ENCODE data around the gene C4orf51. TPM values are rescaled to one million over a fixed set of nuclear protein-coding genes. Genes with fewer than 3 reads are reported as not detected.

C4orf51 gene
- total RNA-seq, 2 experiments from 2014 or later, result not detected

DNA sequence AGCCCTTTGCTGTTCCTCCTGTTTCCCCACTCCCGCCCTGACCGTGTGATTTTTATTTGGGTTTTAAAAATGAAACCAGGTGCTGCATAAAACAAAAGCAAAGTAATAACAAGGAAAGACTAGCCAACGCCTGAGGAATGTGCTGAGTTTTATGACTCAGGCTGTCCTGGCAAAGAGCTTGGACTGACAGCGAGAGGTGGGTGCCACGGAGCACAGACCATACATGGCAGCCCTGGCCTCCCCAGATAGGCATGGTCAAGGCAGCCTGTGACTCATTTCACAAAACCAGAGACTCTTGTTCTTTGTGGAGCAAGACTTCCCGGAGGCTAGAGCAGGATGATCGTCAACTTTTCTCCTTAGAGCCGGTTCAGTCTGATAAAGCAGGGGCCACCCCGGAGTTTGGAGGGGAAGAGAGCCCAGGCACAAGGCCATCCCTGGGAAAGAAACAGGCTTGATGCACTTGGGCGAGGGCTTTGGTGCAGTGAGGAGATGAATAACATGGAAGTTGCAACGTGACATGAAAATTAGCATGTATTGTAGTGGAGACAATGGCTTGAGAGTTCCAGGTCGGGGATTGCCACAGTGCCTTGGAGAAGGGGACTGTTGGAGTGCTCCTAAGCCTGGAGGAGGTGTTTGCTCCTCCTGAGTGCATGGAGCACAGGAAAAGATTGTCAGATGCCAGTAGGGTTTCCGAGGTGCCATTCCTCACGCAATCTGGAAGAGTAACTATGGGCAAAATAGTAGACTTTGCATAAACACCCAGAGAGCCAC, 54.8 kb downstream of the C4orf51 start:
- Mint-ChIP-seq H3K9me3 (ENCODE audit: insufficient read depth) (no peaks in the 10 kb centered on the region), H3K27ac (no peak overlapping the region), H3K4me1 (ENCODE audit: low read depth) (peaks cover 12% of the 10 kb centered on the region), H3K27me3 (ENCODE audit: low read depth) (peaks cover 19% of the 10 kb centered on the region), H3K4me3 (no peak overlapping the region), H3K36me3 (ENCODE audit: low read depth) (no peaks in the 10 kb centered on the region)
- ATAC-seq (no peak), DNase-seq (no peak)
- ChIA-PET POLR2A (no interaction called here), CTCF (no interaction called here)

DNA sequence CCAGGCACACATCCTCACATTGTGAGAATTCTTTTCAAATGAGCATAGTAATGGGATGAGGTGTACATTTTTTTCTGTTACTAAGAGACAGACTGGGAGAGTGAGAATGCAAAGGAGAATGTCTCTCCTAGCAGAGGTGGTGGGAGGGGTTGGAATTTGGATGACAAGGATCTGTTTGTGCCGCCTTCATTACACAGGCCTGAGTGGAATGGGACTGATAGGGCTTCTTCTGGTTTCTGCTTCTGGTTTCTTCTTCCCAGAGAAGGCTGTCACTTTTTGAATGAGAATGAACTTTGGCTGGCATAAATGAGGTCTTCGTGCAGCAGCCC, 55.4 kb downstream of the C4orf51 start:
- Mint-ChIP-seq H3K4me1 (ENCODE audit: low read depth) (peaks cover 12% of the 10 kb centered on the region), H3K27me3 (ENCODE audit: low read depth) (peaks cover 16% of the 10 kb centered on the region), H3K36me3 (ENCODE audit: low read depth) (no peaks in the 10 kb centered on the region), H3K9me3 (ENCODE audit: insufficient read depth) (no peaks in the 10 kb centered on the region), H3K4me3 (no peak overlapping the region), H3K27ac (no peak overlapping the region)
- ATAC-seq (no peak), DNase-seq (no peak)
- ChIA-PET POLR2A (no interaction called here), CTCF (no interaction called here)

DNA sequence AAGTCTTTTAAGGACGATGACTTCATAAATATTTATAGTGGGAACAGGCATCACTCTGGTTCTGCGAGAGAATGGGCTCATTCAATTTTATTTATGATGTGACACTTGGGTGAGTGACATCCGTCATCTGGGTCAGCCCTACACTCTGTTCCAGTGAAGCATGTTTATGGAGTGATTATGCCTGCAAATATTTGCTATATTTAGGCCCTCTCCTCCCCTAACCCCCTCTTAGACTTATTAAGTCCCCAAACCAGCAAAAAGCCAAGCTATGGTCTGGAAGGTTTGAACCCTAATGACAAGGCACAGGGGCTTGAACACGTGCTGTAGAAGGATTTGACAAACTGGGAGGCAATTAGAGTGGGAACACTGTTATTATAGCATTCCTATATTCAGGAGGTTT, 55.9 kb downstream of the C4orf51 start:
- H3K4me1 Mint-ChIP-seq (ENCODE audit: low read depth), result peaks cover 12% of the 10 kb centered on the region
- no peaks in the 10 kb centered on the region for H3K9me3 Mint-ChIP-seq (ENCODE audit: insufficient read depth)
- no peak overlapping the region for H3K27ac Mint-ChIP-seq
- H3K27me3 Mint-ChIP-seq (ENCODE audit: low read depth), result peaks cover 16% of the 10 kb centered on the region
- ATAC-seq (no peak), DNase-seq (no peak)
- CTCF ChIA-PET, result no interaction called here
- no peak overlapping the region for H3K4me3 Mint-ChIP-seq
- no peaks in the 10 kb centered on the region for H3K36me3 Mint-ChIP-seq (ENCODE audit: low read depth)
- POLR2A ChIA-PET, result no interaction called here

DNA sequence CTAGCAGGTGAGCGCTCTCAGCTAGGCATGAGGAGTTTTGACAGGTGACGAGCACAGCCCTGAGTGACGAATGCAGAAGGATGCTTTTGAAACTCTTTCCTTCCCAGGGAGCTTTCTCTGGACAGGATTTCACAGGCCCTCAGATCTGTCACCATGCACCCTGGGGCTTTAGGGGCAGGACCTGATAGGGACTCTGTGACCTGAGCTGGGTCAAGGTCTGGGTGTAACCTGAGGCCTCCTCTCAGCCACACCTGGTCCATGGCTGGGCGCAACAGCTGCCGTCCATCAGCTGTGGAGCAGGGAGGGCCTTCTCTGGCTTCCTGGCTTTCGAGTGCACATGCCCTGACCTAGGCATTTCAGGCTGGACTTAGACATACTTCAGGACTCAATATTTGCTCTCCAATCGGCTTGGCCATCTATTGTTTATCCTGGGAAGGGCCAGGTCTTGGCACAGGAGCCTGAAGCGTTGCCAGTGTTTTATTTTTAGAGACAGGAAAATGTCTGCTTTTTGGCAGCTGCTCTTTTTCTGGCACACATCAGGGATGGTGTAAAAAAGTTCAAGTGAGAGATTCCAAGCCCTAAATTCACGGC, 56.4 kb downstream of the C4orf51 start:
- CTCF ChIA-PET, result no interaction called here
- H3K27ac Mint-ChIP-seq, result no peak overlapping the region
- peaks cover 14% of the 10 kb centered on the region for H3K27me3 Mint-ChIP-seq (ENCODE audit: low read depth)
- H3K4me1 Mint-ChIP-seq (ENCODE audit: low read depth), result peaks cover 12% of the 10 kb centered on the region
- POLR2A ChIA-PET, result no interaction called here
- ATAC-seq (no peak), DNase-seq (no peak)
- no peak overlapping the region for H3K4me3 Mint-ChIP-seq
- H3K9me3 Mint-ChIP-seq (ENCODE audit: insufficient read depth), result no peaks in the 10 kb centered on the region
- H3K36me3 Mint-ChIP-seq (ENCODE audit: low read depth), result no peaks in the 10 kb centered on the region

DNA sequence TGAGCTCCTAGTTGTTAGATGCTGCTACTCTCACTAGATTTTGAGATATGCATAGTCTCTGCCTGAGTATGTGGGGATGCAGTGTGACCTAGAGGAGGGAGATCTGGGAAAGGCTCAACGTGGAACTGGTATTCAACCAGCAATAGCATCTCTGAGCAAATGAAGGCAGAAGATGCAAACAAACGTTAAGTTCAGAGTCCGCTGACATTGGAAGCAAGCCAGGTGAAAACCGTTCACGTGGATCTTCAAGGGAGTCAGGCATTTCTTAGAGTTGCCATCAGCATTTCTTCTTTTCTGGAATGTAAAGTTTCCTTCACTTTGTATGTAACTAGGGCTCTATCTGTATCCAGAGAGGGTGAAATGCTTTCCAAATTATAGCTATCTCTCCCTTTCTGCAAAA, 59.9 kb downstream of the C4orf51 start:
- Mint-ChIP-seq H3K9me3 (ENCODE audit: insufficient read depth) (no peaks in the 10 kb centered on the region), H3K27me3 (ENCODE audit: low read depth) (peaks cover 22% of the 10 kb centered on the region), H3K4me3 (no peak overlapping the region), H3K36me3 (ENCODE audit: low read depth) (no peaks in the 10 kb centered on the region), H3K4me1 (ENCODE audit: low read depth) (no peaks in the 10 kb centered on the region), H3K27ac (no peak overlapping the region)
- no peak for DNase-seq
- ChIA-PET POLR2A (no interaction called here), CTCF (interaction anchor here (1.0 to 1.2 kb wide), 2 partner anchors 14 to 121 kb away, joined by 3 read pairs; no protein-coding TSS in a partner anchor)
- no peak for ATAC-seq

DNA sequence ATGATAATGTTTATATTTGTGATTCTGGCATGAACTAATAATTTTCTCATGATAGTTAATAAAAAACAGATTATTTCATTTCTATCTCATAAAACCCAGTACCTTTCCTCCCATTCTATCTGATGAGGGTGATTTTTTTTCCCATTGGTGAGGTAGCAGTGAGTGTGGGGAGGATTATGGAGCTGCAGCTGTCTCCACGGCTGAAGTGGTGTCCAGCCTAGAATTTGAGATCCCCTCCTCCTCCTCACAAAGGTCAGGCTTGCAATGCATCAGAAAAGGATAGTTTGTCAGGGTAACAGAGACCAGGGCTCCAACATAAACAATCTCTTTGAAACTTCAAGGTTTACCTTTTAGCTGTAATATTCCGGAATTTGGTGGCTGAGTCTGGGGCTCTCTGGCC, 60.9 kb downstream of the C4orf51 start:
- Mint-ChIP-seq H3K4me3 (no peak overlapping the region), H3K9me3 (ENCODE audit: insufficient read depth) (no peaks in the 10 kb centered on the region), H3K4me1 (ENCODE audit: low read depth) (no peaks in the 10 kb centered on the region), H3K27me3 (ENCODE audit: low read depth) (peaks cover 28% of the 10 kb centered on the region), H3K36me3 (ENCODE audit: low read depth) (no peaks in the 10 kb centered on the region), H3K27ac (no peak overlapping the region)
- POLR2A ChIA-PET, result no interaction called here
- no peak for DNase-seq
- ATAC-seq, result no peak
- CTCF ChIA-PET, result no interaction called here

DNA sequence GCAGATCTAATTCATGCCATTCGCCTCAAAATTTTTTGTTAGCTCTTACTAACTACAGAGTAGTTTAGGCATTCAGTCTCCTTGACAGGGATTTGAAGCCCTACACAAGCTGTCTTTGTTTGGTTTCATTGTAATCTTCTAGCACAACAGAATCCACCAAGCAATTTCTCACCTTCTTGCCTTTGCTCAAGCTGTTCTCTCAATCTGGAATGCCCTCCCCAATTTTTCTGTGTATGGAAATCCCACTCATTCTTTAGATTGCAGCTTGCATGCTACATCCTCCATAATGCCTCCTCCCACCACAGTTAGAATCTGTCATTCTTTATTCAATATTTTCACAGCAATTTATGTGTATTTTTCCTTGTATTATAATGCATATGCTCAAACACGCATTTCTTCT, 63.7 kb downstream of the C4orf51 start:
- ATAC-seq (no peak), DNase-seq (no peak)
- no peaks in the 10 kb centered on the region for H3K4me1 Mint-ChIP-seq (ENCODE audit: low read depth)
- no peak overlapping the region for H3K27ac Mint-ChIP-seq
- ChIA-PET CTCF (interaction anchor here (0.8 kb wide), 1 partner anchor 20 kb away, joined by 3 read pairs; no protein-coding TSS in a partner anchor), POLR2A (interaction anchor here (0.6 kb wide), 1 partner anchor 30 kb away, joined by 4 read pairs; no protein-coding TSS in a partner anchor)
- no peak overlapping the region for H3K4me3 Mint-ChIP-seq
- H3K9me3 Mint-ChIP-seq (ENCODE audit: insufficient read depth), result no peaks in the 10 kb centered on the region
- H3K36me3 Mint-ChIP-seq (ENCODE audit: low read depth), result no peaks in the 10 kb centered on the region
- H3K27me3 Mint-ChIP-seq (ENCODE audit: low read depth), result peaks cover 43% of the 10 kb centered on the region

DNA sequence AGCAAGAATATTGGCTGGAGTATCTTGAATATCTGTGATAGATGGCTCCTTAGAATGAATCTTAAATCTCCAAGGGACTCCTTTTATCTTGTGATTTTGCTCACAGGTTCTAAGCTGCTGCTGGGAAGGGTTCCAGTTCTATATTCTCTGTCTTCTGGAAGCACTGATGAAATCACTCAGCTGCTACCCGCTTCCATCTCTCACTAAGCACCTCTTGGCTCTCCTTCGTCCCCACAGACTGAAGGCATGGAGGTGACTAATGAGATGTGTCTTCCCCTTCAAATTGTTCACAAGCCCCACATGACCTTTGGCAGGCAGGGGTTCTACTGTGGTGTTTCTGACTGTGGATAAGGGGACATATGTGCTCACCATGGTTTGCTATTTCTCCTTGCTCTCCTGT, 75.9 kb downstream of the C4orf51 start:
- Mint-ChIP-seq H3K36me3 (ENCODE audit: low read depth) (peaks cover 25% of the 10 kb centered on the region), H3K27ac (no peak overlapping the region), H3K27me3 (ENCODE audit: low read depth) (no peaks in the 10 kb centered on the region), H3K4me1 (ENCODE audit: low read depth) (peaks cover 12% of the 10 kb centered on the region), H3K4me3 (no peak overlapping the region), H3K9me3 (ENCODE audit: insufficient read depth) (no peaks in the 10 kb centered on the region)
- CTCF ChIA-PET, result no interaction called here
- no peak for ATAC-seq
- POLR2A ChIA-PET, result no interaction called here
- no peak for DNase-seq

DNA sequence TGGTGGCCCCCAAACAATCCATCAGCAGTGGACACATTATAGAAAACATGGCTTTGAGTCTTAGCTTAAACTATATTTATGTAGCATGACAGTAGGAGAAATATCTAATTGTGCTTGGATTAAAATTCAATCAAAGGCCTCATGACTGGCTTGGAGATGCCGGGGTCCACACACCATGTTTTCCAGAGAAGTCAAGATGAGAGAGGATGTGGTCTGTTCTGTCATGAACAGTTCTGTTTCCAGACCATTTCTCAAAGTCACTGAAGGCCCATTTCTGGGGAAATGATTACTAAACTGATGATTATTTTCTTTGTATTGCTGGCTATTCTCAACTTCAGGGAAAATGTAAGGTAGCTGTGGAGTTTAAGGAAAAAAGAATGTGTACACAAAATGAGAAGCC, 76.3 kb downstream of the C4orf51 start:
- H3K4me1 Mint-ChIP-seq (ENCODE audit: low read depth), result peaks cover 12% of the 10 kb centered on the region
- POLR2A ChIA-PET, result no interaction called here
- H3K27ac Mint-ChIP-seq, result no peak overlapping the region
- ATAC-seq (no peak), DNase-seq (no peak)
- H3K36me3 Mint-ChIP-seq (ENCODE audit: low read depth), result peaks cover 28% of the 10 kb centered on the region
- no peak overlapping the region for H3K4me3 Mint-ChIP-seq
- H3K9me3 Mint-ChIP-seq (ENCODE audit: insufficient read depth), result no peaks in the 10 kb centered on the region
- H3K27me3 Mint-ChIP-seq (ENCODE audit: low read depth), result no peaks in the 10 kb centered on the region
- CTCF ChIA-PET, result no interaction called here

DNA sequence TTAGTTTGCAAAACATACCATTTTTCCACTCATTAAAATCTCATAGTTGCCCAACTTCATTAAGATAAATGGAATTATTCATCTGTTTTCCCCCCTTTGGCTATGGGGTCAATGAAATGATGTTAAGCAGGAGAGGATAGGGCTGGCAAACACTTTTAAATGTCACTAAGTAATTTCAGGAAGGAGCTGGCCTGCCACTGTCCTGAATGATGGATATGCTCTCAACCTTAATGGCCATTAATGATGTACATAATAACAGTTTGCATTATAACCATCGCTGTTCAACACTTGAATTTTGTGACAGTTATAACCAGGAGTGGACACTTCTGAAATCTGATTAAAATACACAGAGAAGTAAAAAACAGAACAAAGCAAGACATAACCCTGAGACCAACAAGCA, 77.2 kb downstream of the C4orf51 start:
- Mint-ChIP-seq H3K9me3 (ENCODE audit: insufficient read depth) (no peaks in the 10 kb centered on the region), H3K4me3 (no peak overlapping the region), H3K27ac (no peak overlapping the region), H3K36me3 (ENCODE audit: low read depth) (peaks cover 34% of the 10 kb centered on the region), H3K4me1 (ENCODE audit: low read depth) (peaks cover 12% of the 10 kb centered on the region), H3K27me3 (ENCODE audit: low read depth) (no peaks in the 10 kb centered on the region)
- no peak for ATAC-seq
- ChIA-PET POLR2A (no interaction called here), CTCF (no interaction called here)
- DNase-seq, result no peak

DNA sequence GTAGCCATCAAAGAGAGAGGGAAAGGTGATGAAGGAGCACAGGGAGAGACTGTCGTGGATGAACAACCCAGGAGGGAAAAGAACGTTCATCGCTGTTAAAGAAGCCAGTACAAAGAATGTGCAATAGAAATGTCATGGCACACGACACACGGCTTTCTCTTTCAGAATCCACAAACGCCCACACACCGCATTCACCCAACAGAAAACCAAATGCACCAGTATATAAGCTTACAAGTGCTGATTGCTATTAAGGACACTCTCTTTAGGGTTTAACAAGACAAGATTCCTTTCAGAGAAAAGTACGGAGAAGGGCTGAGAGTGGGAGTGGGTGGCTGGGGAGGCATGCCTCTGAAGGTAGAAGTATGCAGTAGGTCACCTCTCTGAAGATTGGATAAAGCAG, 80.2 kb downstream of the C4orf51 start:
- Mint-ChIP-seq H3K4me1 (ENCODE audit: low read depth) (peaks cover 12% of the 10 kb centered on the region), H3K9me3 (ENCODE audit: insufficient read depth) (no peaks in the 10 kb centered on the region), H3K27ac (no peak overlapping the region), H3K4me3 (no peak overlapping the region), H3K27me3 (ENCODE audit: low read depth) (no peaks in the 10 kb centered on the region), H3K36me3 (ENCODE audit: low read depth) (peaks cover 57% of the 10 kb centered on the region)
- DNase-seq, result no peak
- ChIA-PET POLR2A (no interaction called here), CTCF (no interaction called here)
- ATAC-seq, result no peak

DNA sequence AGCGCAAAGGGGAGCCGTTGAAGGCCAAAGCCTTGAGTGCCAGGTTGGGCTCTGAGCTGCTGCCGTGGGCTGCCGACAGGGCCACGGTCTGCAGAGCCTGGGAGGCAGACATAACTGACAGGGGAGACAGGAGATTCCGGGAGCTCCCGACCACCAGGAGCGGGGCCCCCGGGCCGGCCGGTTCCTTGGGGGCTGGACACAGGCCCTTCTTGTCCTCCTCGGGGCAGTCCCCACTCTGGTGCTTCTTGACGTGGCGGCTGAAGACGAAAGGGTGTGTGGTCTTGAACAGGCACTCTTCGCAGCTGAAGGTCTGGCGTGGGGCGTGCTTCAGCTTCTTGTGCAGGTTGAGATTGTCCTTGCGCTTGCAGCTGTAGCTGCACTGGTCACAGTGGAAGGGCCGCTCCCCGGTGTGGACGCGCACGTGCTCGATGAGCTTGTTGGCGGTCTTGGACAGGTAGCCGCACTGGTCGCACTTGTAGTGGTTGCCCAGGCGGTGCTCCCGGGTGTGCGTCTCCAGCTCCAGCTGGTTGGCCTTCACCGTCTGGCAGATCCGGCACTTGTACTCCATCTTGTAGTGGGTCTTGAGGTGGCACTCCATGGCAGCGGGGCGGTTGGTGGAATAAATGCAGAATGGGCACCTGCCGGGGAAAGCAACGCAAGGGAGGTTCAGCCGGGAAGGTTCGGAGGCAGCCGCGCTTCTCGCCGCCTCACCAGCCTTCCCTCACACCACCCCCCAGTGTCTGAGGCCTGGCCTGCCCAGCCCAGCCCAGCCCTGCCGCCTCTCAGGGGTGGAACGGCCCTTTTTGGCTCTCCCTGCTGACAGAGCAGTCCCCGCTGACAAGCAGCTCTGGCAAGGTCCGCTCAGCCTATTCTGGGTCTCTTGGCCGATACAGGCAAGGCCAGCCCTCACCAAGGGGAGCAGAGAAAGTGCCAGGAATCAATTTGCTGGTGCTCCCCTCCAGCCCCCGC, 81.3 kb downstream of the C4orf51 start:
- DNase-seq (no peak), ATAC-seq (no peak)
- POLR2A ChIA-PET, result no interaction called here
- H3K4me1 Mint-ChIP-seq (ENCODE audit: low read depth), result peaks cover 13% of the 10 kb centered on the region
- H3K27me3 Mint-ChIP-seq (ENCODE audit: low read depth), result no peaks in the 10 kb centered on the region
- H3K9me3 Mint-ChIP-seq (ENCODE audit: insufficient read depth), result no peaks in the 10 kb centered on the region
- H3K4me3 Mint-ChIP-seq, result no peak overlapping the region
- CTCF ChIA-PET, result no interaction called here
- no peak overlapping the region for H3K27ac Mint-ChIP-seq
- peaks cover 63% of the 10 kb centered on the region for H3K36me3 Mint-ChIP-seq (ENCODE audit: low read depth)
